ENCODE results near the gene METTL25B. TPM values are rescaled to one million over a fixed set of nuclear protein-coding genes. Genes with fewer than 3 reads are reported as not detected.

METTL25B gene
- total RNA-seq, result 8.8 and 9.8 TPM in 2 replicates

GRCh38 chr1:156727926-156728598 is at the start of gene METTL25B:
Gene METTL25B, plus strand, starts transcription at chr1:156728469. Its CDS starts 636 bp downstream, at chr1:156729105.

GRCh38 chr1:156705321-156705917 is 22.9 kb upstream of the METTL25B start, which contains the start of gene CRABP2:
Gene CRABP2, minus strand, starts transcription at chr1:156705583. Its CDS starts 137 bp downstream, at chr1:156705446.

GRCh38 chr1:156728599-156729462 is 562 bp downstream of the METTL25B start, which contains the start of gene ISG20L2:
Gene ISG20L2, minus strand, starts transcription at chr1:156728766. Its CDS starts 1,114 bp downstream, at chr1:156727652.

GRCh38 chr1:156740741-156741480 is 12.6 kb downstream of the METTL25B start, which contains the start of gene MRPL24:
Gene MRPL24, minus strand, starts transcription at chr1:156741088. Its CDS starts 2,384 bp downstream, at chr1:156738704.

GRCh38 chr1:156751451-156751756 is 23.1 kb downstream of the METTL25B start, which contains the start of gene HDGF:
Gene HDGF, minus strand, starts transcription at chr1:156751675. Its CDS starts 246 bp downstream, at chr1:156751429.

GRCh38 chr1:156767101-156767878 is 39.0 kb downstream of the METTL25B start, which contains the start of gene PRCC:
Gene PRCC, plus strand, starts transcription at chr1:156767535. Its CDS starts 237 bp downstream, at chr1:156767772.

Other genes with a start within 250 kb of the METTL25B start
- gene MEF2D, start 227.7 kb upstream of the METTL25B start, total RNA-seq, result 8.1 and 10.9 TPM in 2 replicates
- 32.7 and 54.2 TPM in 2 replicates for gene IQGAP3, start 155.9 kb upstream of the METTL25B start, total RNA-seq
- not detected in 2 replicates for gene TTC24, start 148.7 kb upstream of the METTL25B start, total RNA-seq
- gene NAXE, start 136.7 kb upstream of the METTL25B start, total RNA-seq, result 53.2 and 57.0 TPM in 2 replicates
- 12.9 and 20.5 TPM in 2 replicates for gene GPATCH4, start 127.0 kb upstream of the METTL25B start, total RNA-seq
- not detected in 2 replicates for gene HAPLN2, start 109.1 kb upstream of the METTL25B start, total RNA-seq
- gene BCAN, start 86.4 kb upstream of the METTL25B start, total RNA-seq, result not detected in 2 replicates
- 23.9 and 59.2 TPM in 2 replicates for gene NES, start 51.1 kb upstream of the METTL25B start, total RNA-seq
- 27.2 and 45.6 TPM in 2 replicates for gene CRABP2, start 22.9 kb upstream of the METTL25B start, total RNA-seq
- 18.0 and 25.0 TPM in 2 replicates for gene ISG20L2, start 297 bp downstream of the METTL25B start, total RNA-seq
- 40.3 and 52.2 TPM in 2 replicates for gene MRPL24, start 12.6 kb downstream of the METTL25B start, total RNA-seq
- gene HDGF, start 23.2 kb downstream of the METTL25B start, total RNA-seq, result 189 and 231 TPM in 2 replicates
- 17.3 and 21.7 TPM in 2 replicates for gene PRCC, start 39.1 kb downstream of the METTL25B start, total RNA-seq
- gene SH2D2A, start 88.4 kb downstream of the METTL25B start, total RNA-seq, result 0.20 TPM in 1 of 2 replicates, not detected in the other
- gene INSRR, start 130.6 kb downstream of the METTL25B start, total RNA-seq, result not detected in 2 replicates
- gene NTRK1, start 132.4 kb downstream of the METTL25B start, total RNA-seq, result 0.20 TPM in 1 of 2 replicates, not detected in the other
- gene PEAR1, start 165.2 kb downstream of the METTL25B start, total RNA-seq, result 1.1 and 5.7 TPM in 2 replicates
- gene LRRC71, start 192.2 kb downstream of the METTL25B start, total RNA-seq, result 0.20 TPM in 1 of 2 replicates, not detected in the other